ENCODE measurements around the gene ARSB.
"Not testable (repeated sequence)": the region's sequence is repeated elsewhere in the genome, so short reads cannot be mapped to it uniquely, and the experiment has no call there.

The ARSB gene

GRCh38 chr5:78895616-78896015, 89.5 kb downstream of the ARSB start:
- no peak for DNase-seq

- no peak for DNase-seq
These were observed 91.0 kb downstream of the ARSB start for GRCh38 chr5:78893940-78894677.

DNA sequence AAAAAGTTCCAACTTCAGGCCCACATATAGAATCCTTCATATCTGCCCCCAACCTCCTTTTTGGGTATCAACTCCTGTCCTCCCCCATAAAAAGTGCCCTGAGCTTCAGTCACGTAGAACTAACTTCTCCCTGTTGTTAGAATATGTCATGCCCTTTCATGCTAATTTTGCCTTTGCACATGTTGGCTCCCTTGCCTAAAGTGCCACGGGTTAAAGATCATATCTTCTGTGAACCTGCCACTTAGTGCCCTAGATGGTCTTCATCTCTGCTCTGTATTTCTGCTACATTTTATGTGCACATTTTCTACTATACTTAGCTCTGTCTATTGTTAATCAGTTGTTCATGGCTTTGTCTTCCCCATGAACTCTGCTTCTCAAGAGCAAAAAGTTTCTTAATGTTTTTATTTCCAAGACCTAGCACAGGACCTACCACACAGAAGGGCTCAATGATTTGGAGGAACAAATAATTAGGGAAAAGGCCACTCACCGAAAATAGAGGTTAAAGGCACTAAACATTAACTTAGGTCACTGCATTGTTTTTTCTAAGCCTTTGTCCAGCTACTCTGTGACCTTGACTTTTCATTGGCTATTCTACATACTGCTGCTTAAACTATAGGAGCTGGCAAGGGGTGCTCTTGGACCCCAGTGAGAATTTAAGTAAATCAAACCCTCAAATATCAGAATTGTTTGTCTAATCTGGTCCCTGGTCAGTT, 94.3 kb downstream of the ARSB start:
- DNase-seq = no peak

GRCh38 chr5:78889369-78890140, 95.6 kb downstream of the ARSB start:
- DNase-seq = no peak

DNA sequence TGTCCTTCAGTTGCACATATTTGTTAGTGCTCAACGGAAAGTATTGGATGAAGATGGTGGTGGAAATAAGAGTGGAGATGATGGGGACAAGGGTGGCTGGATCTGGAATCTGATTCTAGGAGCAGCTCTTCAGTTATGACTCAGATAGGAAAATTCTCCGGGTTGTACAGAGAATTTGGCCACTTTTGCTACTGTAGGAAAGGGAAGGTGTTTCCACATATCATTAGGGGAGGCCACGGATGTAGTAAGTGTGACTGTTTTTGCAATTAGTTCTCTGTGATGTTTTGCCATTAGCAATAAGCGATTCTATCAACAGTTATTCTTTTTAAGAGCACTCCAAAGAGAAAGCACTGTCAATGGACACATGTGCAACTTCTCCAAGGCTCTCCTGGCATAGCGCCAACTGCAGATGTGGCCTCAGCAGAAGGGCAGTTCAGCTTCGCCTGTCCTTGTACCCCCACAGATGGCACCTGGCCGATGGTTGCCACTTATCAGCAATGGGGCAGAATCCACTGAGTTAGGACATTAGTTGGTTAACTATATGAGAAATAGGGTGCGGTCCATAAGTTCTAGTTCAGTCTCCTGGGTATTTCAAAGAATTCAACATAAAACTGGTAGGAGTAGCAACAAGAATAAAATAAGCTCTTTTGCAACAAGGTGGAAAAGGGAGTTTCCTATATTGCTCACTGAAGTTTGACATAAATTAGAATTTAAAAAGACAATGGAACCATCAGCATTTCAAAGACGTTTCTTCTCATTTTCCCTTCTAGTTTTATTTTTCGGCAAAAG, 96.3 kb downstream of the ARSB start:
- DNase-seq = no peak

- DNase-seq = no peak
These were observed 97.6 kb downstream of the ARSB start for GRCh38 chr5:78887384-78888118.

- no peak for DNase-seq
These were observed 98.5 kb downstream of the ARSB start for GRCh38 chr5:78886341-78887230.

DNA sequence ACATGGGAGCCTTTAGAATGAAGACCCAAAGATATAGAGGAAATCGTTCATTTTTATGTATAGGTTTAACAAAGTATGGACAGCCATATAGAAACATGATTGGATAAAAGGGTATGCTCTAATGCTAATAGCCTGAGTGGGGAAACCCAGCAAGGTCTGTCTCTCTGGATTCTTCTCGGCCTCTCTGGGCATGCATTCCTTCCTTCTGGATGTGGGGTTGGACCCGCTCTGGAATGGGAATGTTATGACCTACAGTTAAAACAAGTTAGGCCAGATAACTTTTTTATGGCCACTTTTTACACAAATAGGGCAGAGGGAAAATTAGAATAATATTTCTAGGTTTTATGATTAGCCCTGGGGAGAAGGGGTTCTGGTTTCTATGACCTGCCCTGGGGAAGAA, 103.2 kb downstream of the ARSB start:
- no peak for DNase-seq

DNA sequence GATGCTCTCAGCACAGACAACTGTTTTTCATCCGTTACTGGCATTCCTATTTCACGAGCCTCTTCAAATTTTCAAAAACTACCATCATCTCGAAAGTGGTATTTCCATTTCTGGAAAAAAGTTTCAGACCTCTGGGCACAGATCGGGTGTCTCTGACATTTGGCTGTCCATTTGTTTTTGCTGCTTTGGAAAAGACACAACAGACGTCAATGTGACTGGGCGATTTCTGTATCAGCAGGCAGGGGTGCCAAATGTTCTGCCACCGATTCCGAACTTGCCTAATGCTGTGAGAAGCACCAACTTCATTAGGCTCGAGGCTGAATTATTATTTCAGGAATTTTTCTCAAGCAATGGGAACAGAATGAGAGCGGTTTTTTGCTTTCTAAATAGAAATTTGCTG, 105.6 kb downstream of the ARSB start:
- DNase-seq = no peak

DNA sequence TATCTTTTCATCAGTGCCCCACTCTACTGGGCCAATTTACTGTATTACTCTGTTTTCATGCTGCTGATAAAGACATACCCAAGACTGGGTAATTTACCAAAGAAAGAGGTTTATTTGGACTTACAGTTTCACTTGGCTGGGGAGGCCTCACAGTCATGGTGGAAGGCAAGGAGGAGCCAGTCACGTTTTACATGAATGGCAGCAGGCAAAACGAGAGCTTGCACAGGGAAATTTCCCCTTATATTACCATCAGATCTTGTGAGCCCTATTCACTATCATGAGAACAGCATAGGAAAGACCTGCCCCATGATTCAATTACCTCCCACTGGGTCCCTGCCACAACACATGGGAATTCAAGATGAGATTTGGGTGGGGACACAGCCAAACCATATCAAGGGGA, 119.0 kb downstream of the ARSB start:
- DNase-seq = not testable (repeated sequence)

DNA sequence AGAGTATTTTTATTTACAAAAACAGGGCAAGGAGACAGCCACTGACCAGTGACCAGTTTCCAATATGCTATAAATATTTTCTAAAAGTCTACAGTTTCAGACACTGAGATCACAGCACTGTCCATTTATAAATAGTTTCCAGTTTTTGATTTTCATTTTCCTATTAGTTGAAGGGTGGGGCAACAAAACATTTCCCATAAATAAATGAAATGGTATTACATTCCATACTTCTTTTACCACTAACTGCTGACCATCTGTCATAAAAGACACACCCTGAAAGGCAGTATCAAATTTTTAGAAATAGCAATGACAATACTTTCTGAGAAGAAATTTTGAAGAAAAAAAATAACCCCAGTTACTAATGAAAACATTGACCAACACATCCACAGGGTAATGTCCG, 126.7 kb downstream of the ARSB start:
- no peak for DNase-seq

- no peak for DNase-seq
These were observed 130.1 kb downstream of the ARSB start for GRCh38 chr5:78855026-78855425.

GRCh38 chr5:78851891-78852290, 133.2 kb downstream of the ARSB start:
- DNase-seq = not testable (repeated sequence)

DNA sequence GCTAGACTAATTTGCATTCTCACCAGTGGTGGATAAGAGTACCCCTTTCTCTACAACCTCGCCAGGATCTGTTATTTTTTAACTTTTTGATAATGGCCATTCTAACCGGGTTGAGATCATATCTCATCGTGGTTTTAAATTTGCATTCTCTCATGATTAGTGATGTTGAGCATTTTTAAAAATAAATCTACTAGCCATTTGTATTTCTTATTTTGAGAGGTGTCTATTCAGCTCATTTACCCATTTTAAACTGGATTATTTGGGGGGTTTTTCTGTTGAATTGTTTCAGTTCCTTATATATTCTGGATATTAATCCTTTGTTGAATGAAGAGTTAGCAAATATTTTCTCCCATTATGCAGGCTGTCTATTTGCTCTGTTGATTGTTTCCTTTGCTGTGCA, 139.6 kb downstream of the ARSB start:
- no peak for DNase-seq

GRCh38 chr5:78843436-78843835, 141.7 kb downstream of the ARSB start:
- no peak for DNase-seq

DNA sequence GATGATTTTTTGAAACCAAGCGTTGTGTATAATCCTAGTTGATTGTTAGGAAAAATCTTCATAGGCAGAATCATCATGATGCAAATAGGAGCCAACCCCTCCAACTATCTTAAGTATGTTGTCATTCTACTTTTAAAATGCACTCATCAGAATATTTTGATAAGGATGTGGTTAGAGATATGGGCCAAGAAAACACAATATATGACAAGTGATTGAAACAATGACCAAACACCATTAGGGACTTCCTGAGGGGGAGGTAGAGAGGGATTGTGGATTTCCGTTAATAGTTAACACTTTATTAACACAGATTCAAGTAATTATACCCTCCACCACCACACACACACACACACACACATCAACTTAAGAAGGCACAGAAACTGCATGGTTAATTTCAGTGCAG, 143.3 kb downstream of the ARSB start:
- no peak for DNase-seq

- DNase-seq = no peak
These were observed 146.4 kb downstream of the ARSB start for GRCh38 chr5:78838753-78839152.

GRCh38 chr5:78837836-78838235, 147.3 kb downstream of the ARSB start:
- DNase-seq = no peak

GRCh38 chr5:78835176-78835575, 149.9 kb downstream of the ARSB start:
- no peak for DNase-seq

GRCh38 chr5:78833284-78833683, 151.8 kb downstream of the ARSB start:
- no peak for DNase-seq

DNA sequence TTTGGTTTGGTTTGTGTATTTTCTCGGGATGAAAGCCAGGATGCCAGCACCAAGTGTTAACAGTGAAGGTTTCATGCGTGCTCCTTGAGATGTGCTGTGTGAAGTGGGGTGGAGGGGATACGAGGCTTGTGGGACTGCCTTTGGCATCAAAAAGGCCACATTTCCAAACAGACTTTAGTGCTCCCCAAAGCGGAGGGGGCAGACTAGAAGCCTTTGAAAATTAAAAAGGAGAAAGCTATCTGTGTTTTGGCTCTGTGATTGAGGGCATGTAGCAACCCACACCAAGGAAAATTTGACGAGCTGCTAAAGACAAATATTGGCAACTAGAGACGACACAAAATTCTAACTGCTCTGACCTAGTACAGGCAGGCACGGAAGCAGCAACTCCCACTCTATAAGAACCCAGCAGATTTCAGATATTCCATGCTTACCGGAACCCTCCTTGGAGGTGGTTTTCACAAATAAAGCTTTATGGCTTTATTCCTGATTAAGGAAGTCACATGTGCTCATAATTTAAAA, 154.5 kb downstream of the ARSB start:
- DNase-seq = no peak

Data from stimulated activated CD4-positive, alpha-beta T cell treated with anti-CD3 and anti-CD28 coated beads, Interleukin-1b, Interleukin-23, amount 100 ng/mL, for 48 hours (primary cell).